ENCODE measurements around the gene CYB5R4. TPM values are rescaled to one million over a fixed set of nuclear protein-coding genes. Genes with fewer than 3 reads are reported as not detected.

The CYB5R4 gene
- total and polyA plus RNA-seq, 2 donors (not counting 1 experiment from before 2014, with no cell fraction given): 11.8 to 39.6 TPM

DNA sequence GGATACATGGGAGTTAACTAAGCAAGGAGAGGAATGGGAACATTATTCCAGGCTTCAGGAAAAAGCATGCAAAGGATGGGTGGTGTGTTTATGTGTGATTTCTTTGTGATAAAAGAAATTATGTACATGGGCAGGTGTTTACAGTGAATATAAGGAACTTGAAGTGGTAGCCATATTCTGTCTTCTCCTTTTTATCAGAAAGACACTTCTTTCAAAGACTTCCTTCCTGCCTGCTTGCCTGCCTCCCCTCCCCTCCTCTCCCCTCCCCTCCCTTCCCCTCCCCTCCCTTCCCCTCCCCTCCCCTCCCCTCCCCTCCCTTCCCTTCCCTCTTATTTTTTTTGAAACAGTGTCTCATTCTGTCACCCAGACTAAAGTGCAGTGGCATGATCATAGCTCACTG lies 14.4 kb downstream of the CYB5R4 start:
- CTCF ChIA-PET: interaction anchor here (1.1 kb wide), 1 partner anchor 354 kb away, joined by 3 read pairs; the partner anchor contains the start of gene CEP162
- H3K4me1 Mint-ChIP-seq: peaks cover 45% of the 10 kb centered on the region
- no peaks in the 10 kb centered on the region for H3K27me3 ChIP-seq (replicated peaks in 1 of 4; ENCODE audit: control extremely low read depth in 1 of 4, control insufficient read depth in 3 of 4, insufficient read depth in 4 of 4, low read length in 3 of 4)

DNA sequence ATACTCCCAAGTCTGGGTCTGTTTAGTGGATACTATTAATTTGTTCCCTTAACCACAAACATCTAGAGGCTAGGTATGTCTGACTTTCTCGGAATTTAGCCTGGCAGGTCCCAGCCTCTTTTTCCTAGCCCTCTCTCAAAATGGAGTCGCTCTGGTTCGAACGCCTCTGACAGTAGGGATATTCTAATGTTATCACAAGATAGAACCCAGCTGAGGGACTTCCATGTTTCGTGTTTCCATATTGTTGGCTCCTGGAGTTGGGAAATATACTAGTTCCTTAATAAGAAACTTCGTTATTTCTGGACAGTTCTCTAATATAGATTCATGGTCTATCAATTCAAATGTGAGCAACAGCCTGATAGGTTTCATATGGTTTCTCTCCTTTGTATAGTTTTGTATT lies 16.4 kb downstream of the CYB5R4 start:
- TF ChIP-seq, protein P1, sequence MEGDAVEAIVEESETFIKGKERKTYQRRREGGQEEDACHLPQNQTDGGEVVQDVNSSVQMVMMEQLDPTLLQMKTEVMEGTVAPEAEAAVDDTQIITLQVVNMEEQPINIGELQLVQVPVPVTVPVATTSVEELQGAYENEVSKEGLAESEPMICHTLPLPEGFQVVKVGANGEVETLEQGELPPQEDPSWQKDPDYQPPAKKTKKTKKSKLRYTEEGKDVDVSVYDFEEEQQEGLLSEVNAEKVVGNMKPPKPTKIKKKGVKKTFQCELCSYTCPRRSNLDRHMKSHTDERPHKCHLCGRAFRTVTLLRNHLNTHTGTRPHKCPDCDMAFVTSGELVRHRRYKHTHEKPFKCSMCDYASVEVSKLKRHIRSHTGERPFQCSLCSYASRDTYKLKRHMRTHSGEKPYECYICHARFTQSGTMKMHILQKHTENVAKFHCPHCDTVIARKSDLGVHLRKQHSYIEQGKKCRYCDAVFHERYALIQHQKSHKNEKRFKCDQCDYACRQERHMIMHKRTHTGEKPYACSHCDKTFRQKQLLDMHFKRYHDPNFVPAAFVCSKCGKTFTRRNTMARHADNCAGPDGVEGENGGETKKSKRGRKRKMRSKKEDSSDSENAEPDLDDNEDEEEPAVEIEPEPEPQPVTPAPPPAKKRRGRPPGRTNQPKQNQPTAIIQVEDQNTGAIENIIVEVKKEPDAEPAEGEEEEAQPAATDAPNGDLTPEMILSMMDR (IDR thresholded peaks at IDR 0.05): no peak
- no peak for TF ChIP-seq EZH2 (IDR thresholded peaks at IDR 0.05; ENCODE audit: borderline replicate concordance, insufficient read depth, low read depth, low read length, poor library complexity, severe bottlenecking)
- H3K27ac ChIP-seq (ENCODE audit: low read length in 2 of 2): no peak overlapping the region
- Mint-ChIP-seq H3K27me3 (no peaks in the 10 kb centered on the region), H3K4me1 (peaks cover 57% of the 10 kb centered on the region), H3K4me3 (no peak overlapping the region), H3K27ac (no peak overlapping the region), H3K9me3 (ENCODE audit: insufficient read depth) (no peaks in the 10 kb centered on the region)
- no peak overlapping the region for H3K4me3 ChIP-seq (ENCODE audit: control extremely low read depth in 1 of 5, extremely low read depth in 1 of 5, insufficient read depth in 1 of 5, low read depth in 2 of 5, low read length in 4 of 5)
- peaks cover 6% of the 10 kb centered on the region in 2 donors for H3K4me1 ChIP-seq (ENCODE audit: control insufficient read depth in 2 of 2, insufficient read depth in 2 of 2, low read length in 2 of 2)
- H3K79me2 ChIP-seq (ENCODE audit: control insufficient read depth, insufficient read depth, low read length): peaks cover 91% of the 10 kb centered on the region
- ChIA-PET CTCF (no interaction called here), POLR2A (no interaction called here)
- no peak for DNase-seq
- WGBS (ENCODE audit: insufficient coverage): no CpG with 5 or more reads among the region's 6 CpGs
- H2AFZ ChIP-seq (ENCODE audit: insufficient read depth, low read depth, low read length, poor library complexity, severe bottlenecking): no peak overlapping the region
- no peak for ATAC-seq (ENCODE audit: low read depth)
- H3K9ac ChIP-seq (ENCODE audit: low read length): no peak overlapping the region
- no peaks in the 10 kb centered on the region for H3K27me3 ChIP-seq (replicated peaks in 1 of 4; ENCODE audit: control extremely low read depth in 1 of 4, control insufficient read depth in 3 of 4, insufficient read depth in 4 of 4, low read length in 3 of 4)
- intact Hi-C loops (cut with micrococcal nuclease): no loop called here
- H3K4me2 ChIP-seq (replicated peaks; ENCODE audit: low read depth, low read length, poor library complexity, severe bottlenecking): no peak overlapping the region
- H3K9me3 ChIP-seq (ENCODE audit: control extremely low read depth in 1 of 3, control insufficient read depth in 2 of 3, insufficient read depth in 1 of 3, low read length in 2 of 3): peaks cover 0 to 3% (median 0%) of the 10 kb centered on the region in 3 donors
- peaks cover 75% of the 10 kb centered on the region for H4K20me1 ChIP-seq (ENCODE audit: control insufficient read depth, insufficient read depth, low read length, poor library complexity, severe bottlenecking)
- peaks cover 0 to 4% of the 10 kb centered on the region in 2 experiments for H3K36me3 ChIP-seq (replicated peaks in 1 of 2; ENCODE audit: control extremely low read depth in 1 of 2, control insufficient read depth in 1 of 2, extremely low read depth in 1 of 2, insufficient read depth in 2 of 2, low read length in 1 of 2)

More for the DNA sequence above, 14.4 kb downstream of the CYB5R4 start:
- Mint-ChIP-seq H3K9me3 (ENCODE audit: insufficient read depth) (no peaks in the 10 kb centered on the region), H3K27ac (no peak overlapping the region), H3K4me3 (peak overlapping the region; percentile 4), H3K27me3 (no peaks in the 10 kb centered on the region)
- peaks cover 93% of the 10 kb centered on the region for H3K79me2 ChIP-seq (ENCODE audit: control insufficient read depth, insufficient read depth, low read length)
- peak overlapping the region in 1 of 2 donors; percentile 38 for H3K27ac ChIP-seq (ENCODE audit: low read length in 2 of 2)
- H3K9ac ChIP-seq (ENCODE audit: low read length): no peak overlapping the region
- peaks cover 6% of the 10 kb centered on the region in 2 donors for H3K4me1 ChIP-seq (ENCODE audit: control insufficient read depth in 2 of 2, insufficient read depth in 2 of 2, low read length in 2 of 2)
- H3K4me3 ChIP-seq (ENCODE audit: control extremely low read depth in 1 of 5, extremely low read depth in 1 of 5, insufficient read depth in 1 of 5, low read depth in 2 of 5, low read length in 4 of 5): no peak overlapping the region
- TF ChIP-seq EZH2 (IDR thresholded peaks at IDR 0.05; ENCODE audit: borderline replicate concordance, insufficient read depth, low read depth, low read length, poor library complexity, severe bottlenecking): no peak
- TF ChIP-seq, protein P1 (IDR thresholded peaks at IDR 0.05): no peak
- intact Hi-C loops (cut with micrococcal nuclease): no loop called here
- H2AFZ ChIP-seq (ENCODE audit: insufficient read depth, low read depth, low read length, poor library complexity, severe bottlenecking): no peak overlapping the region
- H3K4me2 ChIP-seq (replicated peaks; ENCODE audit: low read depth, low read length, poor library complexity, severe bottlenecking): no peak overlapping the region
- H3K36me3 ChIP-seq (replicated peaks in 1 of 2; ENCODE audit: control extremely low read depth in 1 of 2, control insufficient read depth in 1 of 2, extremely low read depth in 1 of 2, insufficient read depth in 2 of 2, low read length in 1 of 2): peaks cover 0 to 18% of the 10 kb centered on the region in 2 experiments
- no peak for ATAC-seq (ENCODE audit: low read depth)
- peaks cover 0 to 7% (median 0%) of the 10 kb centered on the region in 3 donors for H3K9me3 ChIP-seq (ENCODE audit: control extremely low read depth in 1 of 3, control insufficient read depth in 2 of 3, insufficient read depth in 1 of 3, low read length in 2 of 3)
- POLR2A ChIA-PET: interaction anchor here (0.6 kb wide), 1 partner anchor 1715 kb away, joined by 7 read pairs; no protein-coding TSS in a partner anchor
- H4K20me1 ChIP-seq (ENCODE audit: control insufficient read depth, insufficient read depth, low read length, poor library complexity, severe bottlenecking): peaks cover 72% of the 10 kb centered on the region
- no peak for DNase-seq
